Measurements from ENCODE around the gene ATP1A4. TPM values are rescaled to one million over a fixed set of nuclear protein-coding genes. Genes with fewer than 3 reads are reported as not detected.
A peak's percentile ranks its signal among the peaks of the same experiment; 100 is the strongest.

ATP1A4 gene
- total and polyA plus RNA-seq, 10 of the 15 experiments (the other 5 are each of a cell fraction or from before 2014, with no cell fraction given): 0.31 to 1.0 (median 0.54) TPM

GRCh38 chr1:160204526-160205241 is 53.3 kb downstream of the ATP1A4 start (continued):
- TF ChIP-seq ZNF687 (IDR thresholded peaks at IDR 0.05) (peak; percentile 81), ASH2L (IDR thresholded peaks at IDR 0.05; ENCODE audit: borderline replicate concordance, low read depth) (no peak), CEBPB (IDR thresholded peaks at IDR 0.05; ENCODE audit: borderline replicate concordance in 1 of 2, low read depth in 2 of 2, low read length in 2 of 2) (no peak), NR2F1 (conservative IDR thresholded peaks at IDR 0.05) (peak; percentile 71), TARDBP (IDR thresholded peaks at IDR 0.05; ENCODE audit: borderline replicate concordance) (no peak), ZNF217 (IDR thresholded peaks at IDR 0.05) (peak; percentile 68; the same call in 1 of the 2 replicates), CBFB (IDR thresholded peaks at IDR 0.05; ENCODE audit: low read depth) (0 out of 2 replicates have a peak, but pooled peaks have one; percentile 43), ATF7 (IDR thresholded peaks at IDR 0.05; ENCODE audit: low read depth) (peak; percentile 96), MTA3 (IDR thresholded peaks at IDR 0.05; ENCODE audit: borderline replicate concordance, low read length) (peak; percentile 93), RB1 (IDR thresholded peaks at IDR 0.05; ENCODE audit: borderline replicate concordance) (0 out of 2 replicates have a peak, but pooled peaks have one; percentile 12), BHLHE40 (IDR thresholded peaks at IDR 0.05; ENCODE audit: borderline replicate concordance in 1 of 2, low read depth in 2 of 2, low read length in 1 of 2) (peak; percentile 23 to 48; a peak in 3 of 4 replicates), MEF2A (IDR thresholded peaks at IDR 0.05; ENCODE audit: insufficient read depth, low read depth, low read length) (0 out of 2 replicates have a peak, but pooled peaks have one; percentile 33), IKZF1 (conservative IDR thresholded peaks at IDR 0.05) (peak; percentile 98), DPF2 (IDR thresholded peaks at IDR 0.05) (peak; percentile 85), FOXM1 (IDR thresholded peaks at IDR 0.05; ENCODE audit: low read depth, low read length) (peak; percentile 60; the same call in 1 of the 2 replicates)
- TF ChIP-seq, protein P1, sequence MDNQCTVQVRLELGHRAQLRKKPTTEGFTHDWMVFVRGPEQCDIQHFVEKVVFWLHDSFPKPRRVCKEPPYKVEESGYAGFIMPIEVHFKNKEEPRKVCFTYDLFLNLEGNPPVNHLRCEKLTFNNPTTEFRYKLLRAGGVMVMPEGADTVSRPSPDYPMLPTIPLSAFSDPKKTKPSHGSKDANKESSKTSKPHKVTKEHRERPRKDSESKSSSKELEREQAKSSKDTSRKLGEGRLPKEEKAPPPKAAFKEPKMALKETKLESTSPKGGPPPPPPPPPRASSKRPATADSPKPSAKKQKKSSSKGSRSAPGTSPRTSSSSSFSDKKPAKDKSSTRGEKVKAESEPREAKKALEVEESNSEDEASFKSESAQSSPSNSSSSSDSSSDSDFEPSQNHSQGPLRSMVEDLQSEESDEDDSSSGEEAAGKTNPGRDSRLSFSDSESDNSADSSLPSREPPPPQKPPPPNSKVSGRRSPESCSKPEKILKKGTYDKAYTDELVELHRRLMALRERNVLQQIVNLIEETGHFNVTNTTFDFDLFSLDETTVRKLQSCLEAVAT (IDR thresholded peaks at IDR 0.05): peak; percentile 40; the same call in 1 of the 2 replicates
- TF ChIP-seq, protein P2, sequence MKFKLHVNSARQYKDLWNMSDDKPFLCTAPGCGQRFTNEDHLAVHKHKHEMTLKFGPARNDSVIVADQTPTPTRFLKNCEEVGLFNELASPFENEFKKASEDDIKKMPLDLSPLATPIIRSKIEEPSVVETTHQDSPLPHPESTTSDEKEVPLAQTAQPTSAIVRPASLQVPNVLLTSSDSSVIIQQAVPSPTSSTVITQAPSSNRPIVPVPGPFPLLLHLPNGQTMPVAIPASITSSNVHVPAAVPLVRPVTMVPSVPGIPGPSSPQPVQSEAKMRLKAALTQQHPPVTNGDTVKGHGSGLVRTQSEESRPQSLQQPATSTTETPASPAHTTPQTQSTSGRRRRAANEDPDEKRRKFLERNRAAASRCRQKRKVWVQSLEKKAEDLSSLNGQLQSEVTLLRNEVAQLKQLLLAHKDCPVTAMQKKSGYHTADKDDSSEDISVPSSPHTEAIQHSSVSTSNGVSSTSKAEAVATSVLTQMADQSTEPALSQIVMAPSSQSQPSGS (IDR thresholded peaks at IDR 0.05; ENCODE audit: low read length): peak; percentile 84
- TF ChIP-seq, protein P3, sequence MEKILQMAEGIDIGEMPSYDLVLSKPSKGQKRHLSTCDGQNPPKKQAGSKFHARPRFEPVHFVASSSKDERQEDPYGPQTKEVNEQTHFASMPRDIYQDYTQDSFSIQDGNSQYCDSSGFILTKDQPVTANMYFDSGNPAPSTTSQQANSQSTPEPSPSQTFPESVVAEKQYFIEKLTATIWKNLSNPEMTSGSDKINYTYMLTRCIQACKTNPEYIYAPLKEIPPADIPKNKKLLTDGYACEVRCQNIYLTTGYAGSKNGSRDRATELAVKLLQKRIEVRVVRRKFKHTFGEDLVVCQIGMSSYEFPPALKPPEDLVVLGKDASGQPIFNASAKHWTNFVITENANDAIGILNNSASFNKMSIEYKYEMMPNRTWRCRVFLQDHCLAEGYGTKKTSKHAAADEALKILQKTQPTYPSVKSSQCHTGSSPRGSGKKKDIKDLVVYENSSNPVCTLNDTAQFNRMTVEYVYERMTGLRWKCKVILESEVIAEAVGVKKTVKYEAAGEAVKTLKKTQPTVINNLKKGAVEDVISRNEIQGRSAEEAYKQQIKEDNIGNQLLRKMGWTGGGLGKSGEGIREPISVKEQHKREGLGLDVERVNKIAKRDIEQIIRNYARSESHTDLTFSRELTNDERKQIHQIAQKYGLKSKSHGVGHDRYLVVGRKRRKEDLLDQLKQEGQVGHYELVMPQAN (conservative IDR thresholded peaks at IDR 0.05): 0 out of 2 replicates have a peak, but pooled peaks have one; percentile 26
- TF ChIP-seq, protein P4, sequence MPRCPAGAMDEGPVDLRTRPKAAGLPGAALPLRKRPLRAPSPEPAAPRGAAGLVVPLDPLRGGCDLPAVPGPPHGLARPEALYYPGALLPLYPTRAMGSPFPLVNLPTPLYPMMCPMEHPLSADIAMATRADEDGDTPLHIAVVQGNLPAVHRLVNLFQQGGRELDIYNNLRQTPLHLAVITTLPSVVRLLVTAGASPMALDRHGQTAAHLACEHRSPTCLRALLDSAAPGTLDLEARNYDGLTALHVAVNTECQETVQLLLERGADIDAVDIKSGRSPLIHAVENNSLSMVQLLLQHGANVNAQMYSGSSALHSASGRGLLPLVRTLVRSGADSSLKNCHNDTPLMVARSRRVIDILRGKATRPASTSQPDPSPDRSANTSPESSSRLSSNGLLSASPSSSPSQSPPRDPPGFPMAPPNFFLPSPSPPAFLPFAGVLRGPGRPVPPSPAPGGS (IDR thresholded peaks at IDR 0.05; ENCODE audit: borderline replicate concordance, insufficient read depth, low read depth, low read length, poor library complexity, severe bottlenecking): peak; percentile 32
